OCI-LY3 (cell line): ENCODE measurements around the gene CSPG4.

Source experiments
- EZH2phosphoT487 ChIP-seq: fragments of 200-600 bp; shearing (Covaris generic); IDR thresholded peaks from 2 replicates; pipeline ENCODE4 v1.6.1; 2018; ENCODE audit warnings: antibody characterized with exemption, mixed run types, low read depth
- TF ChIP-seq, protein P1 (sequence below): fragments of 200-600, 300-600 bp; sonication (generic); IDR thresholded peaks from 2 replicates; pipeline ENCODE4 v1.5.1; 2014; ENCODE audit warnings: antibody characterized with exemption, low read length, low read depth

- TF ChIP-seq, protein P1, sequence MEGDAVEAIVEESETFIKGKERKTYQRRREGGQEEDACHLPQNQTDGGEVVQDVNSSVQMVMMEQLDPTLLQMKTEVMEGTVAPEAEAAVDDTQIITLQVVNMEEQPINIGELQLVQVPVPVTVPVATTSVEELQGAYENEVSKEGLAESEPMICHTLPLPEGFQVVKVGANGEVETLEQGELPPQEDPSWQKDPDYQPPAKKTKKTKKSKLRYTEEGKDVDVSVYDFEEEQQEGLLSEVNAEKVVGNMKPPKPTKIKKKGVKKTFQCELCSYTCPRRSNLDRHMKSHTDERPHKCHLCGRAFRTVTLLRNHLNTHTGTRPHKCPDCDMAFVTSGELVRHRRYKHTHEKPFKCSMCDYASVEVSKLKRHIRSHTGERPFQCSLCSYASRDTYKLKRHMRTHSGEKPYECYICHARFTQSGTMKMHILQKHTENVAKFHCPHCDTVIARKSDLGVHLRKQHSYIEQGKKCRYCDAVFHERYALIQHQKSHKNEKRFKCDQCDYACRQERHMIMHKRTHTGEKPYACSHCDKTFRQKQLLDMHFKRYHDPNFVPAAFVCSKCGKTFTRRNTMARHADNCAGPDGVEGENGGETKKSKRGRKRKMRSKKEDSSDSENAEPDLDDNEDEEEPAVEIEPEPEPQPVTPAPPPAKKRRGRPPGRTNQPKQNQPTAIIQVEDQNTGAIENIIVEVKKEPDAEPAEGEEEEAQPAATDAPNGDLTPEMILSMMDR = no peak
- TF ChIP-seq EZH2phosphoT487 = no peak
These were observed 39.2 kb upstream of the CSPG4 start for GRCh38 chr15:75751891-75752290.
